Adrenal gland (tissue), 5 donors: ENCODE results near the gene FERMT3.

ENCODE experiments used
- POLR2A ChIP-seq, 2 donors: fragments of 450-650 bp; IDR thresholded peaks; one replicate each; pipeline ENCODE4 v1.6.1; 2017; ENCODE audit warnings: antibody characterized with exemption in 2 of 2, mild to moderate bottlenecking in 2 of 2, moderate library complexity in 1 of 2
- TF ChIP-seq, protein P1 (sequence below), 6 experiments: fragments of 450-650 bp in 4 of 6; fragments of 200-600 bp in 2 of 6; sonication (generic) in 1 of 6; IDR thresholded peaks; 1 replicate in 5 of 6; 2 replicates in 1 of 6; pipeline versions ENCODE4 v1.5.1 to v1.8.0; 2016 to 2021; ENCODE audit warnings: antibody characterized with exemption in 6 of 6, mild to moderate bottlenecking in 2 of 6, moderate library complexity in 1 of 6
- donor health status: DM: no; HTN: no; CAD: no.

DNA sequence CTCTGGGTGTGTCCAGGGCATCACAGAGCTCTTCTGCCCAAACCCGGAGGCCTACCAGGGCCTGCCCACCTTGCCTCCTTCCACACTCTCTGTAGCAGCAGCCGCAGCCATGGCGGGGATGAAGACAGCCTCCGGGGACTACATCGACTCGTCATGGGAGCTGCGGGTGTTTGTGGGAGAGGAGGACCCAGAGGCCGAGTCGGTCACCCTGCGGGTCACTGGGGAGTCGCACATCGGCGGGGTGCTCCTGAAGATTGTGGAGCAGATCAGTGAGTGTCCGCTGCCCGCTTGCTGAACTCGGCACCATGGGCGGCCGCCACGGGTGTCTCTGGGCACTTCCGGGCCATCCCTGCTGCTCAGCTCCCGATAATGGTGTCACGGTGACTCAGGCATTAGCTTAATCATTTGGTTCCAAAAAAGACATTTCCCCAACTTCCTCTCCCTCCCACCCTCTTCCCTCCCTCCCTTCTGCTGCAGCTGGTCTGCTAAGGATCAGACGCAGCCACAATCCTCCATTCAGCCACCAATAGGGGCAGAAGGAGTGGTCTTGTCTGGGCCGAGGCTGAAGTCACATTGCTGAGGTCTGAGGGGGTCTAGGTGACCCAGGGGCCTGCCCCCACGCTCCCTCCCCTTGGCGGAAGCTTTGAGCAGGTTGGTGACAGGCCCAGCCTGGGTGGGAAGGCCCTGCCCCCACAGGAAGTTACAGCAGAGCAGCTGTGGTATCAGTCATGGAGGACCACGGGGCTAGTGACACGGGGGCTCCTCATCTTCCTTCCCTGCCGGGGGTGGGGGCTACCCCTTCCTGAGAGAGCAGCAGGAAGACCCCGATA is 950 bp downstream of the FERMT3 start:
- TF ChIP-seq, protein P1, sequence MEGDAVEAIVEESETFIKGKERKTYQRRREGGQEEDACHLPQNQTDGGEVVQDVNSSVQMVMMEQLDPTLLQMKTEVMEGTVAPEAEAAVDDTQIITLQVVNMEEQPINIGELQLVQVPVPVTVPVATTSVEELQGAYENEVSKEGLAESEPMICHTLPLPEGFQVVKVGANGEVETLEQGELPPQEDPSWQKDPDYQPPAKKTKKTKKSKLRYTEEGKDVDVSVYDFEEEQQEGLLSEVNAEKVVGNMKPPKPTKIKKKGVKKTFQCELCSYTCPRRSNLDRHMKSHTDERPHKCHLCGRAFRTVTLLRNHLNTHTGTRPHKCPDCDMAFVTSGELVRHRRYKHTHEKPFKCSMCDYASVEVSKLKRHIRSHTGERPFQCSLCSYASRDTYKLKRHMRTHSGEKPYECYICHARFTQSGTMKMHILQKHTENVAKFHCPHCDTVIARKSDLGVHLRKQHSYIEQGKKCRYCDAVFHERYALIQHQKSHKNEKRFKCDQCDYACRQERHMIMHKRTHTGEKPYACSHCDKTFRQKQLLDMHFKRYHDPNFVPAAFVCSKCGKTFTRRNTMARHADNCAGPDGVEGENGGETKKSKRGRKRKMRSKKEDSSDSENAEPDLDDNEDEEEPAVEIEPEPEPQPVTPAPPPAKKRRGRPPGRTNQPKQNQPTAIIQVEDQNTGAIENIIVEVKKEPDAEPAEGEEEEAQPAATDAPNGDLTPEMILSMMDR (IDR thresholded peaks at IDR 0.05) = peak in 1 of 6 experiments; percentile 8
- peak in 1 of 2 donors; percentile 28 for TF ChIP-seq POLR2A (IDR thresholded peaks at IDR 0.05)
